Measurements from ENCODE around the gene NTN5. TPM values are rescaled to one million over a fixed set of nuclear protein-coding genes. Genes with fewer than 3 reads are reported as not detected.
A peak's percentile ranks its signal among the peaks of the same experiment; 100 is the strongest.

The NTN5 gene
- total RNA-seq, 1 experiment from 2014 or later = 0.55 TPM

- H3K56ac ChIP-seq (ENCODE audit: insufficient read length, low read depth, low read length) = no peak overlapping the region
- H3K18ac ChIP-seq (ENCODE audit: insufficient read length, low read depth, low read length) = peak overlapping the region; percentile 62
- H3K14ac ChIP-seq (ENCODE audit: insufficient read depth, low read length) = peak overlapping the region; percentile 54; the same call in 1 of the 2 replicates
- H2BK12ac ChIP-seq (ENCODE audit: insufficient read length, low read depth, low read length) = no peak overlapping the region
- no peak overlapping the region for H2AK5ac ChIP-seq (ENCODE audit: insufficient read length, low read length)
- H3K79me1 ChIP-seq (ENCODE audit: insufficient read depth, low read depth, low read length, poor library complexity, severe bottlenecking) = no peaks in the 10 kb centered on the region
- Mint-ChIP-seq H3K27me3 (ENCODE audit: low read depth) (peaks cover 4% of the 10 kb centered on the region), H3K27ac (peak overlapping the region in 2 of 3 experiments; percentile 83 to 99; a peak in 2 of 7 replicates), H3K4me1 (peaks cover 25 to 49% of the 10 kb centered on the region in 2 experiments), H3K9me3 (no peaks in the 10 kb centered on the region), H3K36me3 (ENCODE audit: insufficient read depth in 1 of 3, low read depth in 3 of 3) (peaks cover 5 to 24% (median 19%) of the 10 kb centered on the region in 3 experiments), H3K4me3 (peak overlapping the region in 1 of 2 experiments; percentile 82; a peak in 3 of 5 replicates)
- no peak overlapping the region for H3T11ph ChIP-seq (ENCODE audit: low read length)
- no peak overlapping the region for H4K5ac ChIP-seq (ENCODE audit: insufficient read length, low read depth, low read length)
- peaks cover 7% of the 10 kb centered on the region; the same call in 1 of the 2 replicates for H3K4me1 ChIP-seq (ENCODE audit: insufficient read depth, low read length)
- no peak overlapping the region for H2BK120ac ChIP-seq (ENCODE audit: low read depth, low read length, poor library complexity, severe bottlenecking)
- H3K27ac ChIP-seq (ENCODE audit: insufficient read length, low read depth, low read length) = peak overlapping the region; percentile 18
- no peak overlapping the region for H3K23ac ChIP-seq (ENCODE audit: insufficient read length, low read depth, low read length)
- no peak overlapping the region for H4K91ac ChIP-seq (ENCODE audit: insufficient read length, low read depth, low read length)
- no CpG with 5 or more reads among the region's 3 CpGs for WGBS (ENCODE audit: extremely low coverage, insufficient read length, low lambda C conversion rate)
- H3K79me2 ChIP-seq (ENCODE audit: insufficient read depth, low read length) = no peaks in the 10 kb centered on the region
- no peak overlapping the region for H4K8ac ChIP-seq (replicated peaks; ENCODE audit: insufficient read length, low read depth, low read length)
- H3K27me3 ChIP-seq (ENCODE audit: insufficient read depth, low read length) = no peaks in the 10 kb centered on the region; the same call in 1 of the 2 replicates
- H2AFZ ChIP-seq (ENCODE audit: low read length) = no peak overlapping the region
- H4K20me1 ChIP-seq (ENCODE audit: control insufficient read depth, insufficient read depth, insufficient read length) = no peaks in the 10 kb centered on the region
- no peak overlapping the region for H3K4ac ChIP-seq (ENCODE audit: low read depth, low read length)
- no peak for TF ChIP-seq CTCF (conservative IDR thresholded peaks at IDR 0.05)
- H3K23me2 ChIP-seq (ENCODE audit: insufficient read length, low read depth, low read length, poor library complexity, severe bottlenecking) = peaks cover 23% of the 10 kb centered on the region
- no peak overlapping the region for H2BK20ac ChIP-seq (ENCODE audit: low read depth, low read length, poor library complexity, severe bottlenecking)
- no peak overlapping the region for H2BK5ac ChIP-seq (ENCODE audit: insufficient read length, low read length)
- no peak for DNase-seq
- no peak overlapping the region for H2BK15ac ChIP-seq (ENCODE audit: low read depth, low read length)
- H3K9me3 ChIP-seq (ENCODE audit: control insufficient read depth, low read depth, low read length) = no peaks in the 10 kb centered on the region
- H3K9ac ChIP-seq (ENCODE audit: extremely low read depth, insufficient read length, low read length) = no peak overlapping the region
- H3K4me2 ChIP-seq (ENCODE audit: insufficient read depth, insufficient read length, low read length) = peak overlapping the region; percentile 58
Observed at GRCh38 chr19:48631225-48631624, 41.6 kb downstream of the NTN5 start.
